Measurements from ENCODE around the gene ERC2.

ERC2 gene

GRCh38 chr3:55538158-55538557 is 930.1 kb downstream of the ERC2 start:
- Histone ChIP-seq H3K9me3 (ENCODE audit: insufficient read depth, low read depth, low read length) (no peaks in the 10 kb centered on the region), H3K4me3 (ENCODE audit: low read length) (no peak overlapping the region), H3K36me3 (ENCODE audit: insufficient read depth, low read depth, low read length) (no peaks in the 10 kb centered on the region), H3K27me3 (ENCODE audit: insufficient read depth, low read length) (no peaks in the 10 kb centered on the region), H3K27ac (ENCODE audit: low read length) (no peak overlapping the region), H3K4me1 (ENCODE audit: insufficient read depth, low read length) (peaks cover 25% of the 10 kb centered on the region), H3K9ac (ENCODE audit: low read depth, low read length) (no peak overlapping the region)

- Histone ChIP-seq H3K4me3 (ENCODE audit: low read length) (no peak overlapping the region), H3K4me1 (ENCODE audit: insufficient read depth, low read length) (peaks cover 25% of the 10 kb centered on the region), H3K36me3 (ENCODE audit: insufficient read depth, low read depth, low read length) (no peaks in the 10 kb centered on the region), H3K27ac (ENCODE audit: low read length) (no peak overlapping the region), H3K9ac (ENCODE audit: low read depth, low read length) (no peak overlapping the region), H3K27me3 (ENCODE audit: insufficient read depth, low read length) (no peaks in the 10 kb centered on the region), H3K9me3 (ENCODE audit: insufficient read depth, low read depth, low read length) (no peaks in the 10 kb centered on the region)
Observed at GRCh38 chr3:55537563-55537962, 930.7 kb downstream of the ERC2 start.

- Histone ChIP-seq H3K9ac (ENCODE audit: low read depth, low read length) (no peak overlapping the region), H3K27ac (ENCODE audit: low read length) (no peak overlapping the region), H3K9me3 (ENCODE audit: insufficient read depth, low read depth, low read length) (no peaks in the 10 kb centered on the region), H3K4me1 (ENCODE audit: insufficient read depth, low read length) (peaks cover 25% of the 10 kb centered on the region), H3K36me3 (ENCODE audit: insufficient read depth, low read depth, low read length) (no peaks in the 10 kb centered on the region), H3K4me3 (ENCODE audit: low read length) (no peak overlapping the region), H3K27me3 (ENCODE audit: insufficient read depth, low read length) (no peaks in the 10 kb centered on the region)
Observed at GRCh38 chr3:55537129-55537528, 931.1 kb downstream of the ERC2 start.

- Histone ChIP-seq H3K27ac (ENCODE audit: low read length) (no peak overlapping the region), H3K9me3 (ENCODE audit: insufficient read depth, low read depth, low read length) (no peaks in the 10 kb centered on the region), H3K4me3 (ENCODE audit: low read length) (no peak overlapping the region), H3K9ac (ENCODE audit: low read depth, low read length) (no peak overlapping the region), H3K4me1 (ENCODE audit: insufficient read depth, low read length) (peaks cover 14% of the 10 kb centered on the region), H3K27me3 (ENCODE audit: insufficient read depth, low read length) (no peaks in the 10 kb centered on the region), H3K36me3 (ENCODE audit: insufficient read depth, low read depth, low read length) (no peaks in the 10 kb centered on the region)
Observed at GRCh38 chr3:55534876-55535275, 933.4 kb downstream of the ERC2 start.

- no peak overlapping the region for H3K27ac ChIP-seq (ENCODE audit: low read length)
- H3K4me3 ChIP-seq (ENCODE audit: low read length): no peak overlapping the region
- H3K4me1 ChIP-seq (ENCODE audit: insufficient read depth, low read length): peaks cover 8% of the 10 kb centered on the region
- H3K9ac ChIP-seq (ENCODE audit: low read depth, low read length): no peak overlapping the region
- no peaks in the 10 kb centered on the region for H3K27me3 ChIP-seq (ENCODE audit: insufficient read depth, low read length)
- no peaks in the 10 kb centered on the region for H3K36me3 ChIP-seq (ENCODE audit: insufficient read depth, low read depth, low read length)
- H3K9me3 ChIP-seq (ENCODE audit: insufficient read depth, low read depth, low read length): no peaks in the 10 kb centered on the region
Observed at GRCh38 chr3:55532806-55533205, 935.5 kb downstream of the ERC2 start.

GRCh38 chr3:55531321-55531720 is 936.9 kb downstream of the ERC2 start:
- no peaks in the 10 kb centered on the region for H3K27me3 ChIP-seq (ENCODE audit: insufficient read depth, low read length)
- no peak overlapping the region for H3K9ac ChIP-seq (ENCODE audit: low read depth, low read length)
- no peak overlapping the region for H3K27ac ChIP-seq (ENCODE audit: low read length)
- no peak overlapping the region for H3K4me3 ChIP-seq (ENCODE audit: low read length)
- H3K4me1 ChIP-seq (ENCODE audit: insufficient read depth, low read length): peaks cover 7% of the 10 kb centered on the region
- H3K36me3 ChIP-seq (ENCODE audit: insufficient read depth, low read depth, low read length): no peaks in the 10 kb centered on the region
- no peaks in the 10 kb centered on the region for H3K9me3 ChIP-seq (ENCODE audit: insufficient read depth, low read depth, low read length)

GRCh38 chr3:55527361-55527760 is 940.9 kb downstream of the ERC2 start:
- H3K27me3 ChIP-seq (ENCODE audit: insufficient read depth, low read length): no peaks in the 10 kb centered on the region; the same call in 1 of the 2 replicates
- no peak overlapping the region for H3K27ac ChIP-seq (ENCODE audit: low read length)
- no peaks in the 10 kb centered on the region for H3K9me3 ChIP-seq (ENCODE audit: insufficient read depth, low read depth, low read length)
- no peak overlapping the region for H3K9ac ChIP-seq (ENCODE audit: low read depth, low read length)
- peaks cover 13% of the 10 kb centered on the region for H3K4me1 ChIP-seq (ENCODE audit: insufficient read depth, low read length)
- no peaks in the 10 kb centered on the region for H3K36me3 ChIP-seq (ENCODE audit: insufficient read depth, low read depth, low read length)
- H3K4me3 ChIP-seq (ENCODE audit: low read length): no peak overlapping the region

- H3K9me3 ChIP-seq (ENCODE audit: insufficient read depth, low read depth, low read length): no peaks in the 10 kb centered on the region
- H3K27ac ChIP-seq (ENCODE audit: low read length): no peak overlapping the region
- H3K4me3 ChIP-seq (ENCODE audit: low read length): no peak overlapping the region
- H3K4me1 ChIP-seq (ENCODE audit: insufficient read depth, low read length): peaks cover 17% of the 10 kb centered on the region
- no peaks in the 10 kb centered on the region for H3K36me3 ChIP-seq (ENCODE audit: insufficient read depth, low read depth, low read length)
- H3K9ac ChIP-seq (ENCODE audit: low read depth, low read length): no peak overlapping the region
- no peaks in the 10 kb centered on the region; the same call in 1 of the 2 replicates for H3K27me3 ChIP-seq (ENCODE audit: insufficient read depth, low read length)
Observed at GRCh38 chr3:55526332-55527030, 941.8 kb downstream of the ERC2 start.

- Histone ChIP-seq H3K36me3 (ENCODE audit: insufficient read depth, low read depth, low read length) (no peaks in the 10 kb centered on the region), H3K9me3 (ENCODE audit: insufficient read depth, low read depth, low read length) (no peaks in the 10 kb centered on the region), H3K4me1 (ENCODE audit: insufficient read depth, low read length) (peaks cover 24% of the 10 kb centered on the region), H3K4me3 (ENCODE audit: low read length) (no peak overlapping the region), H3K9ac (ENCODE audit: low read depth, low read length) (no peak overlapping the region), H3K27ac (ENCODE audit: low read length) (no peak overlapping the region), H3K27me3 (ENCODE audit: insufficient read depth, low read length) (no peaks in the 10 kb centered on the region; the same call in 1 of the 2 replicates)
Observed at GRCh38 chr3:55525436-55525835, 942.8 kb downstream of the ERC2 start.

- Histone ChIP-seq H3K4me3 (ENCODE audit: low read length) (no peak overlapping the region), H3K36me3 (ENCODE audit: insufficient read depth, low read depth, low read length) (no peaks in the 10 kb centered on the region), H3K27me3 (ENCODE audit: insufficient read depth, low read length) (no peaks in the 10 kb centered on the region; the same call in 1 of the 2 replicates), H3K4me1 (ENCODE audit: insufficient read depth, low read length) (peaks cover 24% of the 10 kb centered on the region), H3K9ac (ENCODE audit: low read depth, low read length) (no peak overlapping the region), H3K27ac (ENCODE audit: low read length) (no peak overlapping the region), H3K9me3 (ENCODE audit: insufficient read depth, low read depth, low read length) (no peaks in the 10 kb centered on the region)
Observed at GRCh38 chr3:55524565-55525244, 943.6 kb downstream of the ERC2 start.

GRCh38 chr3:55523471-55523870 is 944.8 kb downstream of the ERC2 start:
- no peaks in the 10 kb centered on the region for H3K36me3 ChIP-seq (ENCODE audit: insufficient read depth, low read depth, low read length)
- H3K4me3 ChIP-seq (ENCODE audit: low read length): no peak overlapping the region
- H3K9me3 ChIP-seq (ENCODE audit: insufficient read depth, low read depth, low read length): no peaks in the 10 kb centered on the region
- no peak overlapping the region for H3K27ac ChIP-seq (ENCODE audit: low read length)
- H3K9ac ChIP-seq (ENCODE audit: low read depth, low read length): no peak overlapping the region
- H3K4me1 ChIP-seq (ENCODE audit: insufficient read depth, low read length): peaks cover 28% of the 10 kb centered on the region
- H3K27me3 ChIP-seq (ENCODE audit: insufficient read depth, low read length): no peaks in the 10 kb centered on the region; the same call in 1 of the 2 replicates

Data from iPS-20b (cell line).